ENCODE results near the gene EBI3. TPM values are rescaled to one million over a fixed set of nuclear protein-coding genes. Genes with fewer than 3 reads are reported as not detected.

The EBI3 gene
- total RNA-seq, 1 experiment from 2014 or later, result 0.68 TPM

DNA sequence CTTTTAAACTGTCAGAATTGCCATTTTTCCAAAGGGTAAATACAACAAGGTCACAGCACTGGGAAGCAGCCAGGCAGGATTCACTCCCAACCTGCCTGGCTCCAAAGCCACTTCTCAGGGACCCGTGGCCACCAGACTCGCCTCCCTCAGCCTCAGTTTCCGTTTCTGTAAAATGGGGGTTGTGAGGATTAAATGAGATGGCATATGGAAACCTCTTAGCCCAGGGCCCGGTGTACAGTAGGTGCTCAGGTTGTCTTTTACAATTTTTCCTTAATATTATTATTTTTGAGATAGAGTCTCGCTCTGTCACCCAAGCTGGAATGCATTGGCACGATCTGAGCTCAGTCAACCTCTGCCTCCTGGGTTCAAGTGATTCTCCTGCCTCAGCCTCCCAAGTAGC lies 27.7 kb downstream of the EBI3 start:
- no peaks in the 10 kb centered on the region for H3K4me1 ChIP-seq
- H3K27me3 ChIP-seq (replicated peaks; ENCODE audit: control insufficient read depth, insufficient read depth, low read length), result no peaks in the 10 kb centered on the region
- no peaks in the 10 kb centered on the region for H3K9me3 ChIP-seq
- no peak for TF ChIP-seq CTCF (IDR thresholded peaks at IDR 0.05; ENCODE audit: insufficient read depth in 1 of 2, low read depth in 1 of 2, low read length in 1 of 2, severe bottlenecking in 1 of 2, unreplicated experiment in 1 of 2)
- H3K4me3 ChIP-seq (ENCODE audit: low read depth, low read length), result no peak overlapping the region
- H3K4me3 Mint-ChIP-seq (ENCODE audit: unreplicated experiment), result no peak overlapping the region
- H3K9me3 Mint-ChIP-seq (ENCODE audit: unreplicated experiment), result no peaks in the 10 kb centered on the region
- DNase-seq, result no peak
- H3K36me3 ChIP-seq (ENCODE audit: control insufficient read depth, insufficient read depth, low read length), result no peaks in the 10 kb centered on the region
- CTCF ChIA-PET, result interaction anchor here (0.7 kb wide), 1 partner anchor 11 kb away, joined by 3 read pairs; no protein-coding TSS in a partner anchor
- no peak overlapping the region for H3K27ac Mint-ChIP-seq (ENCODE audit: unreplicated experiment)
- H3K36me3 Mint-ChIP-seq (ENCODE audit: insufficient read depth, unreplicated experiment), result peaks cover 56% of the 10 kb centered on the region
- no peaks in the 10 kb centered on the region for H3K4me1 Mint-ChIP-seq (ENCODE audit: low read depth, unreplicated experiment)
- POLR2A ChIA-PET, result no interaction called here
- no peaks in the 10 kb centered on the region for H3K27me3 Mint-ChIP-seq (ENCODE audit: insufficient read depth, unreplicated experiment)
- BruUV-seq (replicated peaks), result no TSS peak
- intact Hi-C loops (cut with micrococcal nuclease; ENCODE audit: unreplicated experiment), result no loop called here

- H3K36me3 ChIP-seq (ENCODE audit: control insufficient read depth, insufficient read depth, low read length), result no peaks in the 10 kb centered on the region
- Mint-ChIP-seq H3K4me1 (ENCODE audit: low read depth, unreplicated experiment) (no peaks in the 10 kb centered on the region), H3K4me3 (ENCODE audit: unreplicated experiment) (no peak overlapping the region), H3K9me3 (ENCODE audit: unreplicated experiment) (no peaks in the 10 kb centered on the region), H3K27ac (ENCODE audit: unreplicated experiment) (no peak overlapping the region), H3K27me3 (ENCODE audit: insufficient read depth, unreplicated experiment) (no peaks in the 10 kb centered on the region), H3K36me3 (ENCODE audit: insufficient read depth, unreplicated experiment) (peaks cover 52% of the 10 kb centered on the region)
- no peak overlapping the region for H3K4me3 ChIP-seq (ENCODE audit: low read depth, low read length)
- POLR2A ChIA-PET, result no interaction called here
- H3K4me1 ChIP-seq, result no peaks in the 10 kb centered on the region
- DNase-seq, result no peak
- intact Hi-C loops (cut with micrococcal nuclease; ENCODE audit: unreplicated experiment), result no loop called here
- H3K27me3 ChIP-seq (replicated peaks; ENCODE audit: control insufficient read depth, insufficient read depth, low read length), result no peaks in the 10 kb centered on the region
- CTCF ChIA-PET, result no interaction called here
- TF ChIP-seq CTCF (IDR thresholded peaks at IDR 0.05; ENCODE audit: insufficient read depth in 1 of 2, low read depth in 1 of 2, low read length in 1 of 2, severe bottlenecking in 1 of 2, unreplicated experiment in 1 of 2), result no peak
- no peaks in the 10 kb centered on the region for H3K9me3 ChIP-seq
- no TSS peak for BruUV-seq (replicated peaks)
These were observed 28.9 kb downstream of the EBI3 start for GRCh38 chr19:4258181-4258580.

- intact Hi-C loops (cut with micrococcal nuclease; ENCODE audit: unreplicated experiment), result no loop called here
- Mint-ChIP-seq H3K4me1 (ENCODE audit: low read depth, unreplicated experiment) (no peaks in the 10 kb centered on the region), H3K27ac (ENCODE audit: unreplicated experiment) (no peak overlapping the region), H3K4me3 (ENCODE audit: unreplicated experiment) (no peak overlapping the region), H3K27me3 (ENCODE audit: insufficient read depth, unreplicated experiment) (no peaks in the 10 kb centered on the region), H3K9me3 (ENCODE audit: unreplicated experiment) (no peaks in the 10 kb centered on the region), H3K36me3 (ENCODE audit: insufficient read depth, unreplicated experiment) (peaks cover 32% of the 10 kb centered on the region)
- H3K27me3 ChIP-seq (replicated peaks; ENCODE audit: control insufficient read depth, insufficient read depth, low read length), result no peaks in the 10 kb centered on the region
- H3K4me1 ChIP-seq, result no peaks in the 10 kb centered on the region
- no peaks in the 10 kb centered on the region for H3K36me3 ChIP-seq (ENCODE audit: control insufficient read depth, insufficient read depth, low read length)
- DNase-seq, result no peak
- no peak overlapping the region for H3K4me3 ChIP-seq (ENCODE audit: low read depth, low read length)
- ChIA-PET CTCF (no interaction called here), POLR2A (interaction anchor here (0.6 kb wide), 1 partner anchor 190 kb away, joined by 10 read pairs; no protein-coding TSS in a partner anchor)
- TF ChIP-seq CTCF (IDR thresholded peaks at IDR 0.05; ENCODE audit: insufficient read depth in 1 of 2, low read depth in 1 of 2, low read length in 1 of 2, severe bottlenecking in 1 of 2, unreplicated experiment in 1 of 2), result no peak
- no peaks in the 10 kb centered on the region for H3K9me3 ChIP-seq
- BruUV-seq (replicated peaks), result no TSS peak
These were observed 31.4 kb downstream of the EBI3 start for GRCh38 chr19:4260613-4261191.

Measured in Caco-2 (cell line).